Colonic mucosa (tissue), 4 donors: Measurements from ENCODE around the gene TBL3. TPM values are rescaled to one million over a fixed set of nuclear protein-coding genes. Genes with fewer than 3 reads are reported as not detected.

Experiments
- DNase-seq: peaks from one replicate; pipeline ENCODE4 v3.0.0-alpha.2; 2020
- H3K27ac ChIP-seq: fragments of 200-600 bp; one replicate; pipeline ENCODE4 v1.8.0; 2021
- H3K27me3 ChIP-seq: fragments of 200-600 bp; one replicate; pipeline ENCODE4 v1.8.0; 2021
- H3K36me3 ChIP-seq: fragments of 200-600 bp; one replicate; pipeline ENCODE4 v1.8.0; 2021
- H3K4me1 ChIP-seq: fragments of 200-600 bp; one replicate; pipeline ENCODE4 v1.8.0; 2021; ENCODE audit warnings: mild to moderate bottlenecking
- H3K4me3 ChIP-seq: fragments of 200-600 bp; one replicate; pipeline ENCODE4 v1.8.0; 2021
- H3K9ac ChIP-seq, 2 donors: one replicate each; pipeline ENCODE4 v1.7.0; 2013; ENCODE audit warnings: control low read depth in 2 of 2, low read depth in 2 of 2, low read length in 2 of 2
- H3K9me3 ChIP-seq: fragments of 200-600 bp; one replicate; pipeline ENCODE4 v1.8.0; 2021
- intact Hi-C: fragments of 100-400 bp; cut with DNase I; formaldehyde crosslinking; loops from one replicate; pipeline ENCODE4 v1.14.1; 2022
- total RNA-seq, 2 donors: library from RNA; stranded (reverse); fragmentation: NEBNext Ultra II Directional in 1 of 2; extraction: Animal tissue kit (Norgen Biotek cat#: 25700) in 1 of 2; gene quantifications; one replicate each; pipeline ENCODE4 v1.2.1, GENCODE V29; 2021
- TF ChIP-seq, protein P1 (sequence below): fragments of 200-600 bp; IDR thresholded peaks from one replicate; pipeline ENCODE4 v1.8.0; 2022; ENCODE audit warnings: antibody characterized with exemption, mild to moderate bottlenecking
- donor health status: healthy.
- donor health status: DM: no; HTN: no; CAD: no.
- donor health status: DM: no; HTN: no; CAD: no.

TBL3 gene
- total RNA-seq, 2 donors from 2014 or later: 19.4 to 43.1 TPM

GRCh38 chr16:1980030-1980769 is 8.3 kb downstream of the TBL3 start:
- peaks cover 8% of the 10 kb centered on the region for H3K27me3 ChIP-seq
- H3K4me1 ChIP-seq: peaks cover 17% of the 10 kb centered on the region
- intact Hi-C loops: no loop called here
- peaks cover 11% of the 10 kb centered on the region for H3K36me3 ChIP-seq
- peak overlapping the region; percentile 93 for H3K27ac ChIP-seq
- TF ChIP-seq, protein P1, sequence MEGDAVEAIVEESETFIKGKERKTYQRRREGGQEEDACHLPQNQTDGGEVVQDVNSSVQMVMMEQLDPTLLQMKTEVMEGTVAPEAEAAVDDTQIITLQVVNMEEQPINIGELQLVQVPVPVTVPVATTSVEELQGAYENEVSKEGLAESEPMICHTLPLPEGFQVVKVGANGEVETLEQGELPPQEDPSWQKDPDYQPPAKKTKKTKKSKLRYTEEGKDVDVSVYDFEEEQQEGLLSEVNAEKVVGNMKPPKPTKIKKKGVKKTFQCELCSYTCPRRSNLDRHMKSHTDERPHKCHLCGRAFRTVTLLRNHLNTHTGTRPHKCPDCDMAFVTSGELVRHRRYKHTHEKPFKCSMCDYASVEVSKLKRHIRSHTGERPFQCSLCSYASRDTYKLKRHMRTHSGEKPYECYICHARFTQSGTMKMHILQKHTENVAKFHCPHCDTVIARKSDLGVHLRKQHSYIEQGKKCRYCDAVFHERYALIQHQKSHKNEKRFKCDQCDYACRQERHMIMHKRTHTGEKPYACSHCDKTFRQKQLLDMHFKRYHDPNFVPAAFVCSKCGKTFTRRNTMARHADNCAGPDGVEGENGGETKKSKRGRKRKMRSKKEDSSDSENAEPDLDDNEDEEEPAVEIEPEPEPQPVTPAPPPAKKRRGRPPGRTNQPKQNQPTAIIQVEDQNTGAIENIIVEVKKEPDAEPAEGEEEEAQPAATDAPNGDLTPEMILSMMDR: no peak
- DNase-seq: peak; percentile 60
- no peaks in the 10 kb centered on the region for H3K9me3 ChIP-seq
- peak overlapping the region; percentile 39 for H3K4me3 ChIP-seq
- peak overlapping the region; percentile 71 to 81 for H3K9ac ChIP-seq

- Histone ChIP-seq H3K9me3 (no peaks in the 10 kb centered on the region), H3K27ac (peak overlapping the region; percentile 93), H3K9ac (peak overlapping the region; percentile 71 to 81), H3K27me3 (peaks cover 8% of the 10 kb centered on the region), H3K4me1 (peaks cover 20% of the 10 kb centered on the region), H3K36me3 (peaks cover 9% of the 10 kb centered on the region), H3K4me3 (peak overlapping the region; percentile 39)
- intact Hi-C loops: no loop called here
- TF ChIP-seq, protein P1: no peak
- DNase-seq: no peak
Measured at GRCh38 chr16:1980770-1981087, 8.9 kb downstream of the TBL3 start.

DNA sequence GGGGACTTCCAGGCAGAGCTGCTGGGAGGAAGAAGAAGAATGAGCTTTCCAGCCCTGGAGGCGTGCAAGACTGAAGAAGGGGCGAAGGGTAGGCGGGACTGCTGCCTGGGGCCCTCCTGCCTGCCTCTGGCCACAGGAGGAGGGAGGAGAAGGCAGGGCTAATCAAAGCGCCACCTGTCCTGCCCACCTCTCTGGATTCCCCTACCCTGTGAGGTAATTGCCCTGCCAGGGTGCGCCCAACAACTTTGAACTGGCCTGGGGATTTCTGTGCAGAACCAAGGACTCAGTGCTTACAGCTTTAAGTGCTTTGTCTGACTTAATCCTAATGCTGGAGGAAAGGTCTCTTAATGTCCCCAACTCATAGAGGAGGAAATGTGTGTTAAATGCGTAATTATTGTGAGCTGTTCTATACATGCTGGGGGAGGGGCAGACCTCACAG is 9.6 kb downstream of the TBL3 start, which contains the start of gene NOXO1:
TSS of gene NOXO1 (minus strand) at position 72 of the 439 bp plus-strand sequence. CDS start 290 bp downstream, outside the sequence.
- Histone ChIP-seq H3K4me1 (peaks cover 23% of the 10 kb centered on the region), H3K36me3 (peaks cover 13% of the 10 kb centered on the region), H3K9ac (peak within 1 kb of the TSS; percentile 71 to 81), H3K9me3 (no peaks in the 10 kb centered on the region), H3K27me3 (peaks cover 8% of the 10 kb centered on the region), H3K4me3 (peak within 1 kb of the TSS; percentile 39), H3K27ac (peak within 1 kb of the TSS; percentile 93)
- DNase-seq: peak; percentile 85
- TF ChIP-seq, protein P1: no peak
- intact Hi-C loops: no loop called here

DNA sequence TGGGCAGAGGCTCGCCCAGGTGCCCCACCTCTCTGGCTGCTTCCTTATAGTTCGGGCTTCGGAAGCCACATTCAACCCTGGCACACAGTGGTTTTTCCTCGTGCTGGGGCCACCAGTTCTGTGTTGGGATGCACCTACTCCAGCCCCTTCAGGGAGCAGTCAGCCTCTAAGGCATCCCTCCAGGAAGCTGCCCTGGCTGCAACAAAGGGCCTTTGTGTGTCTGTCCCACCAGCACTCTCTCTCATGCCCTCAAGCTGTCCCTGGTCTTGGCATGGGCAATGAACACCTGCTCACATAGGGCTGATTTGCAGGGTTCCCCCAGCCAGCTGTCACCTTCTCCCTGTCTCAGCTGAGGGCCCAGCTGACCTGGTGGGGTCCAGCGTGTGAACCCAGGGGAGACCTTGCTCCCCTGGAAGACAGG is 10.2 kb downstream of the TBL3 start:
- TF ChIP-seq, protein P1: no peak

DNA sequence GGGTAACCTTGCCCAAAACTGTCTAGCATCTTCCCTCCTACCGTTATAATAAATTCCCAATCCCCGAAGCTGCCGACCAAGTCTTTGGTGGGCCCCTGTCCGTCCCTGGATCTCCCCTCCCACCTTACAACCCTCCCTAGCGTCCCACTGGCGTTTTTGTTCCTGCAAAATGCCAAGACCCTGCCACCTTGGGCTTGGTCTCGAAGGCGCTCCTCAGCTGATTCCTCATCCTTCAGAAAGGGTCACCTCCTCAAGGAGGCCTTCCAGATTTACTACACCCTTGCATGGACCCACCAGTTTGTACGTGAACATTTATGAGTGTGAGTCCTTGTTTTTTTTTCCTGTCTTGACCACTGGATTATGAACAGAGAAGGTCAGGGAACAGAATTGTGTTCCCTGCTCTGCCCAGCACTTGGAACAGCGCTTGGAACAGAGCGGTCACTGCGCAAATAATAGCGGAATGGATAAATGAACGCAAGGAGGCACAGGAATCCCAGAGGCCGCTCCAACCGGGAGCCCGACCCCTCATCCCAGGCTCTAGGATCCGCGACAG is 11.2 kb downstream of the TBL3 start:
- TF ChIP-seq, protein P1: no peak
- H3K9ac ChIP-seq: peak overlapping the region; percentile 70 to 71
- peaks cover 8% of the 10 kb centered on the region for H3K36me3 ChIP-seq
- DNase-seq: no peak
- H3K27me3 ChIP-seq: peaks cover 8% of the 10 kb centered on the region
- peak overlapping the region; percentile 87 for H3K4me3 ChIP-seq
- peak overlapping the region; percentile 93 for H3K27ac ChIP-seq
- H3K4me1 ChIP-seq: peaks cover 23% of the 10 kb centered on the region
- intact Hi-C loops: no loop called here
- no peaks in the 10 kb centered on the region for H3K9me3 ChIP-seq

More for the DNA sequence above, 10.2 kb downstream of the TBL3 start:
- Histone ChIP-seq H3K4me3 (no peak overlapping the region), H3K27ac (peak overlapping the region; percentile 93), H3K4me1 (peaks cover 23% of the 10 kb centered on the region), H3K36me3 (peaks cover 14% of the 10 kb centered on the region), H3K9ac (peak overlapping the region in 1 of 2 donors; percentile 71), H3K9me3 (no peaks in the 10 kb centered on the region), H3K27me3 (peaks cover 8% of the 10 kb centered on the region)
- peak; percentile 83 for DNase-seq
- intact Hi-C loops: no loop called here
